KOPT-K1 (cell line): Measurements from ENCODE around the gene SSU72.

Source experiments
- H3K27ac ChIP-seq: fragments of 200-600 bp; sonication (generic); 2 replicates; pipeline ENCODE4 v1.5.1; 2016; ENCODE audit warnings: antibody characterized with exemption, mild to moderate bottlenecking, low read depth, low read length; ENCODE audit not compliant: poor library complexity, severe bottlenecking
- H3K36me3 ChIP-seq: fragments of 200-600 bp; sonication (generic); 2 replicates; pipeline ENCODE4 v1.5.1; 2017; ENCODE audit warnings: antibody characterized with exemption, mild to moderate bottlenecking, low read length, moderate library complexity; ENCODE audit not compliant: insufficient read depth
- H3K9me3 ChIP-seq: fragments of 200-600 bp; sonication (generic); 2 replicates; pipeline ENCODE4 v1.5.1; 2017; ENCODE audit warnings: antibody characterized with exemption, low read length, mild to moderate bottlenecking; ENCODE audit not compliant: insufficient read depth, poor library complexity, severe bottlenecking

Gene SSU72

GRCh38 chr1:1593834-1594601, 19.4 kb upstream of the SSU72 start:
- H3K9me3 ChIP-seq: no peaks in the 10 kb centered on the region
- no peaks in the 10 kb centered on the region for H3K36me3 ChIP-seq
- H3K27ac ChIP-seq: no peak overlapping the region

- Histone ChIP-seq H3K27ac (no peak overlapping the region), H3K36me3 (no peaks in the 10 kb centered on the region), H3K9me3 (no peaks in the 10 kb centered on the region)
These were observed 16.8 kb upstream of the SSU72 start for GRCh38 chr1:1591452-1591851.

- no peak overlapping the region for H3K27ac ChIP-seq
- H3K36me3 ChIP-seq: no peaks in the 10 kb centered on the region
- H3K9me3 ChIP-seq: no peaks in the 10 kb centered on the region
These were observed 8.8 kb upstream of the SSU72 start for GRCh38 chr1:1583347-1584010.

GRCh38 chr1:1582585-1583346, 8.1 kb upstream of the SSU72 start:
- Histone ChIP-seq H3K27ac (no peak overlapping the region), H3K9me3 (no peaks in the 10 kb centered on the region), H3K36me3 (no peaks in the 10 kb centered on the region)

- H3K9me3 ChIP-seq: no peaks in the 10 kb centered on the region
- no peaks in the 10 kb centered on the region for H3K36me3 ChIP-seq
- no peak overlapping the region for H3K27ac ChIP-seq
These were observed 3.8 kb upstream of the SSU72 start for GRCh38 chr1:1578371-1578940.

GRCh38 chr1:1577367-1578011, 2.8 kb upstream of the SSU72 start:
- H3K9me3 ChIP-seq: no peaks in the 10 kb centered on the region
- H3K27ac ChIP-seq: no peak overlapping the region
- H3K36me3 ChIP-seq: peaks cover 5% of the 10 kb centered on the region; the same call in 1 of the 2 replicates

GRCh38 chr1:1573843-1574720, 581 bp downstream of the SSU72 start:
- no peaks in the 10 kb centered on the region for H3K9me3 ChIP-seq
- peaks cover 33% of the 10 kb centered on the region for H3K36me3 ChIP-seq
- peak overlapping the region; percentile 88 for H3K27ac ChIP-seq

- Histone ChIP-seq H3K27ac (no peak overlapping the region), H3K36me3 (peaks cover 74% of the 10 kb centered on the region), H3K9me3 (no peaks in the 10 kb centered on the region)
These were observed 5.3 kb downstream of the SSU72 start for GRCh38 chr1:1569341-1569740.

GRCh38 chr1:1567891-1568291, 6.8 kb downstream of the SSU72 start:
- Histone ChIP-seq H3K27ac (no peak overlapping the region), H3K36me3 (peaks cover 87% of the 10 kb centered on the region), H3K9me3 (no peaks in the 10 kb centered on the region)

GRCh38 chr1:1567152-1567875, 7.3 kb downstream of the SSU72 start:
- H3K36me3 ChIP-seq: peaks cover 88% of the 10 kb centered on the region
- no peak overlapping the region for H3K27ac ChIP-seq
- H3K9me3 ChIP-seq: no peaks in the 10 kb centered on the region

GRCh38 chr1:1565340-1565739, 9.3 kb downstream of the SSU72 start:
- H3K27ac ChIP-seq: no peak overlapping the region
- no peaks in the 10 kb centered on the region for H3K9me3 ChIP-seq
- peaks cover 94% of the 10 kb centered on the region for H3K36me3 ChIP-seq

- no peaks in the 10 kb centered on the region for H3K9me3 ChIP-seq
- peaks cover 93% of the 10 kb centered on the region for H3K36me3 ChIP-seq
- no peak overlapping the region for H3K27ac ChIP-seq
These were observed 10.4 kb downstream of the SSU72 start for GRCh38 chr1:1564268-1564667.

- H3K36me3 ChIP-seq: peaks cover 95% of the 10 kb centered on the region
- H3K9me3 ChIP-seq: no peaks in the 10 kb centered on the region
- no peak overlapping the region for H3K27ac ChIP-seq
These were observed 11.0 kb downstream of the SSU72 start for GRCh38 chr1:1563688-1564087.
